IPS-11a (cell line): ENCODE results near the gene TEX14.
"Not testable (repeated sequence)": the region's sequence is repeated elsewhere in the genome, so short reads cannot be mapped to it uniquely, and the experiment has no call there.

ENCODE experiments used
- H3K4me3 ChIP-seq: one replicate; pipeline ENCODE4 v1.5.1; 2013; ENCODE audit warnings: low read depth, low read length, control low read depth

TEX14 gene

GRCh38 chr17:58658804-58659713 is 32.8 kb downstream of the TEX14 start:
- peak overlapping the region; percentile 40 for H3K4me3 ChIP-seq

GRCh38 chr17:58657962-58658803 is 33.7 kb downstream of the TEX14 start:
- H3K4me3 ChIP-seq: not testable (repeated sequence)

GRCh38 chr17:58648236-58648635 is 43.6 kb downstream of the TEX14 start:
- no peak overlapping the region for H3K4me3 ChIP-seq

- no peak overlapping the region for H3K4me3 ChIP-seq
Observed at GRCh38 chr17:58643147-58643546, 48.7 kb downstream of the TEX14 start.

GRCh38 chr17:58641887-58642311 is 49.9 kb downstream of the TEX14 start:
- H3K4me3 ChIP-seq: no peak overlapping the region

- H3K4me3 ChIP-seq: no peak overlapping the region
Observed at GRCh38 chr17:58640202-58640601, 51.6 kb downstream of the TEX14 start.

GRCh38 chr17:58639681-58640080 is 52.2 kb downstream of the TEX14 start:
- no peak overlapping the region for H3K4me3 ChIP-seq

- H3K4me3 ChIP-seq: no peak overlapping the region
Observed at GRCh38 chr17:58637011-58637570, 54.8 kb downstream of the TEX14 start.

- peak overlapping the region; percentile 40 for H3K4me3 ChIP-seq
Observed at GRCh38 chr17:58632324-58633314, 59.2 kb downstream of the TEX14 start.

GRCh38 chr17:58631523-58632323 is 60.1 kb downstream of the TEX14 start:
- H3K4me3 ChIP-seq: peak overlapping the region; percentile 40

GRCh38 chr17:58630883-58631522 is 60.8 kb downstream of the TEX14 start:
- H3K4me3 ChIP-seq: no peak overlapping the region

- no peak overlapping the region for H3K4me3 ChIP-seq
Observed at GRCh38 chr17:58626905-58627304, 64.9 kb downstream of the TEX14 start.

GRCh38 chr17:58624751-58625150 is 67.1 kb downstream of the TEX14 start:
- no peak overlapping the region for H3K4me3 ChIP-seq

- H3K4me3 ChIP-seq: no peak overlapping the region
Observed at GRCh38 chr17:58621174-58621573, 70.7 kb downstream of the TEX14 start.

- no peak overlapping the region for H3K4me3 ChIP-seq
Observed at GRCh38 chr17:58618336-58618735, 73.5 kb downstream of the TEX14 start.

- H3K4me3 ChIP-seq: no peak overlapping the region
Observed at GRCh38 chr17:58617563-58617962, 74.3 kb downstream of the TEX14 start.

GRCh38 chr17:58615768-58616659 is 75.8 kb downstream of the TEX14 start:
- no peak overlapping the region for H3K4me3 ChIP-seq

GRCh38 chr17:58614859-58615459 is 76.9 kb downstream of the TEX14 start:
- no peak overlapping the region for H3K4me3 ChIP-seq
